Brain microvascular endothelial cell (primary cell): ENCODE data around the gene CC2D2A.

Source experiments
- DNase-seq: peaks from one replicate; pipeline ENCODE4 v3.0.0-alpha.2; 2020
- H3K27ac ChIP-seq: fragments of 250-450 bp; sonication (Bioruptor Pico); 2 replicates; pipeline ENCODE4 v1.5.1; 2020; ENCODE audit warnings: mild to moderate bottlenecking, moderate library complexity
- H3K27me3 ChIP-seq: fragments of 250-450 bp; sonication (Bioruptor Pico); replicated peaks from 2 replicates; pipeline ENCODE4 v1.5.1; 2020; ENCODE audit warnings: mild to moderate bottlenecking
- H3K36me3 ChIP-seq: fragments of 250-450 bp; sonication (Bioruptor Pico); replicated peaks from 2 replicates; pipeline ENCODE4 v1.5.1; 2020; ENCODE audit warnings: mild to moderate bottlenecking
- H3K4me3 ChIP-seq: 2 replicates; pipeline ENCODE4 v1.5.1; 2011; ENCODE audit warnings: low read depth, mild to moderate bottlenecking, control low read depth, low read length, moderate library complexity
- in situ Hi-C: cut with HindIII; loops from 2 replicates; pipeline ENCODE4 v1.10.0; 2017; ENCODE audit warnings: low sequenced_read_pairs, low pct_ligation_motif_present
- TF ChIP-seq, protein P1 (sequence below): IDR thresholded peaks from 2 replicates; pipeline ENCODE4 v1.5.1; 2011; ENCODE audit warnings: low read depth, mild to moderate bottlenecking, moderate library complexity, low read length, control low read depth, inconsistent platforms; ENCODE audit errors: missing control alignments

Gene CC2D2A

GRCh38 chr4:15636818-15637217 lies 167.1 kb downstream of the CC2D2A start:
- Histone ChIP-seq H3K27me3 (no peaks in the 10 kb centered on the region), H3K4me3 (no peak overlapping the region), H3K36me3 (peaks cover 53% of the 10 kb centered on the region), H3K27ac (no peak overlapping the region)
- TF ChIP-seq, protein P1, sequence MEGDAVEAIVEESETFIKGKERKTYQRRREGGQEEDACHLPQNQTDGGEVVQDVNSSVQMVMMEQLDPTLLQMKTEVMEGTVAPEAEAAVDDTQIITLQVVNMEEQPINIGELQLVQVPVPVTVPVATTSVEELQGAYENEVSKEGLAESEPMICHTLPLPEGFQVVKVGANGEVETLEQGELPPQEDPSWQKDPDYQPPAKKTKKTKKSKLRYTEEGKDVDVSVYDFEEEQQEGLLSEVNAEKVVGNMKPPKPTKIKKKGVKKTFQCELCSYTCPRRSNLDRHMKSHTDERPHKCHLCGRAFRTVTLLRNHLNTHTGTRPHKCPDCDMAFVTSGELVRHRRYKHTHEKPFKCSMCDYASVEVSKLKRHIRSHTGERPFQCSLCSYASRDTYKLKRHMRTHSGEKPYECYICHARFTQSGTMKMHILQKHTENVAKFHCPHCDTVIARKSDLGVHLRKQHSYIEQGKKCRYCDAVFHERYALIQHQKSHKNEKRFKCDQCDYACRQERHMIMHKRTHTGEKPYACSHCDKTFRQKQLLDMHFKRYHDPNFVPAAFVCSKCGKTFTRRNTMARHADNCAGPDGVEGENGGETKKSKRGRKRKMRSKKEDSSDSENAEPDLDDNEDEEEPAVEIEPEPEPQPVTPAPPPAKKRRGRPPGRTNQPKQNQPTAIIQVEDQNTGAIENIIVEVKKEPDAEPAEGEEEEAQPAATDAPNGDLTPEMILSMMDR: no peak
- in situ Hi-C loops: no loop called here
- DNase-seq: no peak

DNA sequence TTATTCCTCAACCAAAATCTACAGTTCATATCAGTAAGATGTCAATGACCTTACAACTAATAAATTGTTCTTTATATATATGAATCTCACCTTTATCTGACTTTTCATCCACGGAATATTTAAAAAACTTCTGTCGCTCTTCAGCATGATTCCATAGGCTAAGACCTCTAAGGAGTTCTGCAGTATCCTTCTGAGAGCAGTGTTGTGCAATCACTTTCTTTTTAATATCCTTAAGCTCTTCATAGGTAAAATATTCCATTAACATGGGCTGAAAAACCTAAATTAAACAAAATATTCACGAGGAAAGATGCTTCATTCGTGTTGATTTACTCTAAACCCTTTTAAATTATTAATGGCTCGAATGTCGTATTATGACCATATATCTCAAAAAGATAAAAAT lies 168.7 kb downstream of the CC2D2A start:
- no peak overlapping the region for H3K4me3 ChIP-seq
- TF ChIP-seq, protein P1: no peak
- DNase-seq: no peak
- in situ Hi-C loops: no loop called here
- H3K27ac ChIP-seq: no peak overlapping the region
- H3K27me3 ChIP-seq: no peaks in the 10 kb centered on the region
- H3K36me3 ChIP-seq: peaks cover 41% of the 10 kb centered on the region

DNA sequence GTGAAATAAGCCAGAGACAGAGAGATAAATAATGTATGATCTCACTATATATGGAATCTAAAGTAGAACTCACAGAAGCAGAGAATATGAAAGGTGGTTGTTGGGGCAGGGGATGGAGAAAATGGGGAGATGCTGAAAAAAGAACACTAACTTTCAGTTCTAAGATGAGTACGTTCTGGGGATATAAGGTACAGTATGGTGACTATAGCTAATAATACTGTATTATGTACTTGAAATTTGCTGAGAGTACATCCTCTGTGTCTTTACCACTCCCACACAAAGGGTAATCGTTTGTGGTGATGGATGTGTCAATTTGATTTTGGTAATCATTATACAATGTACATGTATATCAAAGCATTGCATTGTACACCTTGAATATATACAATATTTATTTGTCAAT lies 178.9 kb downstream of the CC2D2A start:
- in situ Hi-C loops: no loop called here
- no peak for DNase-seq
- Histone ChIP-seq H3K36me3 (no peaks in the 10 kb centered on the region), H3K27me3 (no peaks in the 10 kb centered on the region), H3K27ac (no peak overlapping the region), H3K4me3 (no peak overlapping the region)
- TF ChIP-seq, protein P1: no peak

- no peak overlapping the region for H3K27ac ChIP-seq
- in situ Hi-C loops: no loop called here
Measured at GRCh38 chr4:15649914-15650545, 180.3 kb downstream of the CC2D2A start.

More at GRCh38 chr4:15649914-15650545, 180.3 kb downstream of the CC2D2A start:
- TF ChIP-seq, protein P1: peak; percentile 77
- H3K27me3 ChIP-seq: no peaks in the 10 kb centered on the region
- DNase-seq: peak; percentile 52
- no peak overlapping the region for H3K4me3 ChIP-seq
- no peaks in the 10 kb centered on the region for H3K36me3 ChIP-seq
